Measurements from ENCODE around the gene AEBP1. TPM values are rescaled to one million over a fixed set of nuclear protein-coding genes. Genes with fewer than 3 reads are reported as not detected.

AEBP1 gene
- total and polyA plus RNA-seq, 9 of the 15 experiments (the other 6 are each of a cell fraction or from before 2014, with no cell fraction given), result 0.03 to 0.78 (median 0.30) TPM; not detected in 2

DNA sequence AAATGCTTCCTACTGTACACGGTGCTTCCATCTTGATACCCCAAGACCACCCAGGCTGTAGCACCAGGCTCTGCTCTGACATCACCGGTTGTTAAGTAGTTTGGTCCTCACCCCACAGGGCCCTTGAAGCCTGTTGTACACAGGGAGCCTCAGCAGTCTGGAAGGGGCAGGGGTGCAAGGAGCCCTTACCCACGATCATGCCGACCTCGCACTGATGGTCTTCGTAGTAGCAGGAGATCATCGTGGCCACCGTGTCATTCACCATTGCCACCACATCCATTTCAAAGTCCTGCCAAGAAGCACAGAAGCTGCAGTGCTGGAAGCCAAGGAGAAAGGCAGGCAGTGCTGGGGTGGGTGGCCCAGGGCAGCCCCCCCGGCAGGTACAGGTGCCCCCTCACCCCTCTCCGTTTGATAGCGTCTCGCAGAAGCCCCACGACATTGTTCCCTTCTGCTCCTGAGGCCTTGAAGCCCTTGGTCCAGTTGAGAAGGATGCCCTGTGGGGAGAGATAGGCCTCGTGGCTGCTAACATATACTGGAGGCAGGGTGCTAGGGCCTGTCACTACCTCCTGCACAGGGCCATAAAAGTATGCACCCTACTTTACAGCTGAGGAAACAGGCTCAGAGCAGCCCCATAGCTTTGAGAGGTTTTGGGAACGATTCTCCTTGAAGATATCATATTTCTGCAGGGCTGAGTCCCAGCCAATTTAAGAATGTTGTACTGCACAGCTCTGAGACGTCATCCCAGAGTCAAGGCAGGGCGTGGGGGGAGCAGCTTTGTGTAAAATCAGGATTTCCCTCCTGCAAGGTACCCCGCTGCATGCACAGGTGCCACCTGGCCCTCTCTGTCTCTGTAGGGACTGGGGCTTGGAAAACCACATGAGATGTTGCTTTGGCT is 45.7 kb downstream of the AEBP1 start (continued):
- TF ChIP-seq, protein P1, sequence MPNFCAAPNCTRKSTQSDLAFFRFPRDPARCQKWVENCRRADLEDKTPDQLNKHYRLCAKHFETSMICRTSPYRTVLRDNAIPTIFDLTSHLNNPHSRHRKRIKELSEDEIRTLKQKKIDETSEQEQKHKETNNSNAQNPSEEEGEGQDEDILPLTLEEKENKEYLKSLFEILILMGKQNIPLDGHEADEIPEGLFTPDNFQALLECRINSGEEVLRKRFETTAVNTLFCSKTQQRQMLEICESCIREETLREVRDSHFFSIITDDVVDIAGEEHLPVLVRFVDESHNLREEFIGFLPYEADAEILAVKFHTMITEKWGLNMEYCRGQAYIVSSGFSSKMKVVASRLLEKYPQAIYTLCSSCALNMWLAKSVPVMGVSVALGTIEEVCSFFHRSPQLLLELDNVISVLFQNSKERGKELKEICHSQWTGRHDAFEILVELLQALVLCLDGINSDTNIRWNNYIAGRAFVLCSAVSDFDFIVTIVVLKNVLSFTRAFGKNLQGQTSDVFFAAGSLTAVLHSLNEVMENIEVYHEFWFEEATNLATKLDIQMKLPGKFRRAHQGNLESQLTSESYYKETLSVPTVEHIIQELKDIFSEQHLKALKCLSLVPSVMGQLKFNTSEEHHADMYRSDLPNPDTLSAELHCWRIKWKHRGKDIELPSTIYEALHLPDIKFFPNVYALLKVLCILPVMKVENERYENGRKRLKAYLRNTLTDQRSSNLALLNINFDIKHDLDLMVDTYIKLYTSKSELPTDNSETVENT (CRISPR knock-in tag; IDR thresholded peaks at IDR 0.05), result no peak

GRCh38 chr7:44150466-44150832 is 46.3 kb downstream of the AEBP1 start:
- POLR2A ChIA-PET, result interaction anchor here (1.0 to 1.6 kb wide), 2 partner anchors 13 to 75 kb away, joined by 3 to 5 read pairs; no protein-coding TSS in a partner anchor

More at GRCh38 chr7:44150466-44150832, 46.3 kb downstream of the AEBP1 start:
- H3K9me1 ChIP-seq (ENCODE audit: control insufficient read depth, insufficient read depth, low read length), result no peaks in the 10 kb centered on the region
- intact Hi-C loops (cut with micrococcal nuclease) (no loop called here), in situ Hi-C loops (cut with MboI) (no loop called here)
- WGBS (ENCODE audit: insufficient coverage, low coverage, missing lambda C conversion rate), result 40% methylated on average over 5 of the region's 5 CpGs
- H3K27me3 ChIP-seq (ENCODE audit: control insufficient read depth in 2 of 2, insufficient read depth in 2 of 2, low read length in 2 of 2), result no peaks in the 10 kb centered on the region
- CTCF ChIA-PET (ENCODE audit: low intra/inter-chr PET ratio), result no interaction called here
- H3K4me1 ChIP-seq (replicated peaks in 1 of 2; ENCODE audit: control insufficient read depth in 2 of 2, insufficient read depth in 2 of 2, low read length in 2 of 2), result peaks cover 21 to 61% of the 10 kb centered on the region in 2 experiments
- no peaks in the 10 kb centered on the region for H4K20me1 ChIP-seq (replicated peaks; ENCODE audit: control insufficient read depth, insufficient read depth, low read length)
- no peaks in the 10 kb centered on the region for H3K79me2 ChIP-seq (ENCODE audit: control insufficient read depth, insufficient read depth, low read length)
- no peak overlapping the region for H3K4me2 ChIP-seq (ENCODE audit: insufficient read depth, low read length)
- H2AFZ ChIP-seq (ENCODE audit: low read depth, low read length), result no peak overlapping the region
- no peaks in the 10 kb centered on the region for H3K36me3 ChIP-seq (ENCODE audit: control insufficient read depth, insufficient read depth, low read length)
- ATAC-seq (no peak), DNase-seq (ENCODE audit: extremely low read depth in 1 of 4, low spot score in 3 of 4) (no peak), FAIRE-seq (peak; percentile 78)
- no peak overlapping the region for H3K4me3 ChIP-seq
- BruUV-seq (replicated peaks), result no TSS peak
- TF ChIP-seq BHLHE40 (IDR thresholded peaks at IDR 0.05; ENCODE audit: low read length) (peak; percentile 34; the same call in 1 of the 2 replicates), PML (IDR thresholded peaks at IDR 0.05; ENCODE audit: low read length) (no peak), MCM7 (IDR thresholded peaks at IDR 0.05) (no peak), MXI1 (IDR thresholded peaks at IDR 0.05; ENCODE audit: low read depth, low read length) (no peak)
- no peak overlapping the region for H3K27ac ChIP-seq (ENCODE audit: extremely low read depth, low read depth, low read length)
- H3K9ac ChIP-seq (ENCODE audit: insufficient read depth in 1 of 2, low read depth in 2 of 2, low read length in 2 of 2), result peak overlapping the region in 1 of 2 experiments; percentile 46; a peak in 1 of 4 replicates
- H3K9me3 ChIP-seq (replicated peaks; ENCODE audit: control insufficient read depth, insufficient read depth, low read depth, low read length), result no peaks in the 10 kb centered on the region
